Neutrophil (primary cell): ENCODE results near the gene ADGRG6.
"Not testable (repeated sequence)": the region's sequence is repeated elsewhere in the genome, so short reads cannot be mapped to it uniquely, and the experiment has no call there.

ENCODE experiments used
- H3K27ac ChIP-seq: fragments of 200-600 bp; sonication (generic); 2 replicates; pipeline ENCODE4 v1.5.1; 2016; ENCODE audit warnings: mild to moderate bottlenecking, moderate library complexity
- H3K27me3 ChIP-seq: fragments of 200-600 bp; sonication (generic); 2 replicates; pipeline ENCODE4 v1.6.0; 2016; ENCODE audit warnings: mild to moderate bottlenecking
- H3K36me3 ChIP-seq: fragments of 200-600 bp; sonication (generic); 2 replicates; pipeline ENCODE4 v1.5.1; 2017
- H3K4me1 ChIP-seq, 2 experiments: fragments of 200-600 bp in 1 of 2; sonication (generic) in 1 of 2; 1 replicate in 1 of 2; 2 replicates in 1 of 2; pipeline versions ENCODE4 v1.5.1 to v1.6.1; 2013 to 2016; ENCODE audit warnings: low read depth in 1 of 2, low read length in 1 of 2, mild to moderate bottlenecking in 1 of 2, moderate library complexity in 1 of 2; ENCODE audit not compliant: control insufficient read depth in 1 of 2, insufficient read depth in 1 of 2
- H3K4me3 ChIP-seq, 2 experiments: fragments of 200-600 bp in 1 of 2; sonication (generic) in 1 of 2; 1 replicate in 1 of 2; 2 replicates in 1 of 2; pipeline ENCODE4 v1.5.1; 2013 to 2016; ENCODE audit warnings: low read depth in 1 of 2, low read length in 1 of 2, mild to moderate bottlenecking in 1 of 2, moderate library complexity in 1 of 2
- H3K9me3 ChIP-seq: fragments of 200-600 bp; sonication (generic); 2 replicates; pipeline ENCODE4 v1.5.1; 2016
- TF ChIP-seq, protein P1 (sequence below): fragments of 200-600 bp; sonication (generic); IDR thresholded peaks from 2 replicates; pipeline ENCODE4 v1.5.1; 2016; ENCODE audit warnings: antibody characterized with exemption

ADGRG6 gene

GRCh38 chr6:142275236-142276006, 26.4 kb upstream of the ADGRG6 start:
- Histone ChIP-seq H3K4me3 (no peak overlapping the region), H3K27me3 (no peaks in the 10 kb centered on the region), H3K36me3 (no peaks in the 10 kb centered on the region), H3K27ac (no peak overlapping the region), H3K4me1 (no peaks in the 10 kb centered on the region), H3K9me3 (no peaks in the 10 kb centered on the region)
- TF ChIP-seq, protein P1, sequence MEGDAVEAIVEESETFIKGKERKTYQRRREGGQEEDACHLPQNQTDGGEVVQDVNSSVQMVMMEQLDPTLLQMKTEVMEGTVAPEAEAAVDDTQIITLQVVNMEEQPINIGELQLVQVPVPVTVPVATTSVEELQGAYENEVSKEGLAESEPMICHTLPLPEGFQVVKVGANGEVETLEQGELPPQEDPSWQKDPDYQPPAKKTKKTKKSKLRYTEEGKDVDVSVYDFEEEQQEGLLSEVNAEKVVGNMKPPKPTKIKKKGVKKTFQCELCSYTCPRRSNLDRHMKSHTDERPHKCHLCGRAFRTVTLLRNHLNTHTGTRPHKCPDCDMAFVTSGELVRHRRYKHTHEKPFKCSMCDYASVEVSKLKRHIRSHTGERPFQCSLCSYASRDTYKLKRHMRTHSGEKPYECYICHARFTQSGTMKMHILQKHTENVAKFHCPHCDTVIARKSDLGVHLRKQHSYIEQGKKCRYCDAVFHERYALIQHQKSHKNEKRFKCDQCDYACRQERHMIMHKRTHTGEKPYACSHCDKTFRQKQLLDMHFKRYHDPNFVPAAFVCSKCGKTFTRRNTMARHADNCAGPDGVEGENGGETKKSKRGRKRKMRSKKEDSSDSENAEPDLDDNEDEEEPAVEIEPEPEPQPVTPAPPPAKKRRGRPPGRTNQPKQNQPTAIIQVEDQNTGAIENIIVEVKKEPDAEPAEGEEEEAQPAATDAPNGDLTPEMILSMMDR, result no peak

GRCh38 chr6:142276256-142276655, 25.6 kb upstream of the ADGRG6 start:
- Histone ChIP-seq H3K9me3 (no peaks in the 10 kb centered on the region), H3K36me3 (no peaks in the 10 kb centered on the region), H3K4me3 (no peak overlapping the region)

DNA sequence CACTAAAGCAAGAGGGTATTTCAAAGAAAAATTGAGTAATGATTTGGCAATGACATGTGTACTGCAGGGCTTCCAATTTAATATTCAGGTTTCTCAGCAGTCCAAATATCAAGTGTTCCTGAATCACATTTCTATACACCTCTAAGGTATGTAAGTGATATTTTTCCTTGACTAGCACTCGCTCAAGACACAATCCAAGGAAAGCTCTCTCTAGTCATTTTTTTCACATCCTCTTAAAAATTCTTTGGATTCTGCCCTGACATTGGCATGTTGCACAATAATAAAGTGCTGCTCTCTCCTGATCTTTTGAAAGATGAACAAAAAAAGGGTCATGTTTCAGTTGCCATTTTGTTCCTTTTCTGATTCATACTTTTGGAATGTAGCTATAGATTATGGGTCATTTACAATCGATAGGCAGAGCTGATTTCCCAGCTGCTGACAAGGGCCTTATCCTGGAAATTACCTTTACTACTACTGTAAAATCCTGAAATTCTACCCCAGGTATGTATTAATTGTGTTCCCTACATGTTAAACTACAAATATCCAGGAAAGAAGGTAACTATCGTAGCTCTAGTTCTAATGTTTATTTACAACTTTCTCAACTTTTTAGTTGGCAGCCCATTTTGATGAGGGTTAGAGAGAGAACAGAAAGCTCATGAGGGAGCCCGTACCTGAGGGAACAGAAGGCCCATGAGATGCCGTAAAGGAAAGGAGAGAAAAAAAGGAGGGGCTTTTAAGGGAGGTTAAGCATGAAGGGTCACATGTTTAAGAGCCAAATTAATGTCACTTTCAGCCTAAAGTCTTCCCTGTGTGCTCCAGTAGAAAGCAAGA, 22.2 kb upstream of the ADGRG6 start:
- Histone ChIP-seq H3K36me3 (no peaks in the 10 kb centered on the region), H3K9me3 (no peaks in the 10 kb centered on the region), H3K27ac (no peak overlapping the region), H3K4me3 (no peak overlapping the region), H3K27me3 (no peaks in the 10 kb centered on the region), H3K4me1 (no peaks in the 10 kb centered on the region)
- TF ChIP-seq, protein P1, result no peak

More at GRCh38 chr6:142276256-142276655, 25.6 kb upstream of the ADGRG6 start:
- TF ChIP-seq, protein P1, result no peak
- H3K27ac ChIP-seq, result no peak overlapping the region
- no peaks in the 10 kb centered on the region for H3K4me1 ChIP-seq
- no peaks in the 10 kb centered on the region for H3K27me3 ChIP-seq

DNA sequence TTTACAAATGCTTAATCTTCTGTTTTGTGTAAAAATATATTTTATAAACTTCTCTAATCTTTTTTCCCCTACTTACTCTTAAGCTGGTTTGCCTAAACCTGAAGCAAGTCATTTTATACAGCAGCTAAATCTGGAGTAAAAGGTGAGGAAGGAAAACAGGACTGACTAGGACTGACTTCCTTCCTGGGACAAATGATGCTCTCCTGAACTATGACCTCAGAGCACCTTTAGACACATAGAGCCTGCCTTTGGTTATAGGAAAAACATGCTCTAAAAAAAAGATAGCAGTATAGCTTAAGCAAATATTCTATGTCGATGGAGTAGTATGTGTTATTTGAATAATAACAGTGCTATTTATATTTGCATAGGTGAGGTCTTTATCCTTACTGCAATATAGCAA, 21.5 kb upstream of the ADGRG6 start:
- Histone ChIP-seq H3K27me3 (no peaks in the 10 kb centered on the region), H3K36me3 (no peaks in the 10 kb centered on the region), H3K27ac (no peak overlapping the region), H3K4me1 (no peaks in the 10 kb centered on the region), H3K4me3 (no peak overlapping the region), H3K9me3 (no peaks in the 10 kb centered on the region)
- TF ChIP-seq, protein P1, result no peak

- Histone ChIP-seq H3K36me3 (no peaks in the 10 kb centered on the region), H3K9me3 (no peaks in the 10 kb centered on the region), H3K4me1 (no peaks in the 10 kb centered on the region), H3K27me3 (no peaks in the 10 kb centered on the region), H3K27ac (no peak overlapping the region), H3K4me3 (no peak overlapping the region)
- TF ChIP-seq, protein P1, result no peak
Measured at GRCh38 chr6:142280927-142281326, 20.9 kb upstream of the ADGRG6 start.

DNA sequence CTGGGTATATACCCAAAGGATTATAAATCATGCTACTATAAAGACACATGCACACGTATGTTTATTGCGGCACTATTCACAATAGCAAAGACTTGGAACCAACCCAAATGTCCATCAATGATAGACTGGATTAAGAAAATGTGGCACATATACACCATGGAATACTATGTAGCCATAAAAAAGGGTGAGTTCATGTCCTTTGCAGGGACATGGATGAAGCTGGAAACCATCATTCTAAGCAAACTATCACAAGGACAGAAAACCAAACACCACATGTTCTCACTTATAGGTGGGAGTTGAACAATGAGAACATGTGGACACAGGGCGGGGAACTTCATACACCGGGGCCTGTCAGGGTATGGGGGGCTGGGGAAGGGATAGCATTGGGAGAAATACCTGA, 18.7 kb upstream of the ADGRG6 start:
- not testable (repeated sequence) for H3K27ac ChIP-seq, H3K4me1 ChIP-seq, H3K36me3 ChIP-seq, H3K9me3 ChIP-seq, H3K4me3 ChIP-seq, H3K27me3 ChIP-seq
